Left ventricle myocardium inferior (tissue), 1 donor: Measurements from ENCODE around the gene TMEM14A. TPM values are rescaled to one million over a fixed set of nuclear protein-coding genes. Genes with fewer than 3 reads are reported as not detected.

Experiments used
- DNase-seq: peaks from one replicate; pipeline ENCODE4 v3.0.0-alpha.2; 2020
- H3K27ac ChIP-seq: fragments of 200-600 bp; replicated peaks from 2 replicates; pipeline ENCODE4 v1.8.0; 2021
- H3K27me3 ChIP-seq: fragments of 200-600 bp; 2 replicates; pipeline ENCODE4 v1.8.0; 2021; ENCODE audit warnings: low read depth
- H3K36me3 ChIP-seq: fragments of 200-600 bp; 2 replicates; pipeline ENCODE4 v1.8.0; 2021
- H3K4me1 ChIP-seq: fragments of 200-600 bp; 2 replicates; pipeline ENCODE4 v1.8.0; 2021
- H3K4me3 ChIP-seq: fragments of 200-600 bp; 2 replicates; pipeline ENCODE4 v1.8.0; 2021; ENCODE audit warnings: mild to moderate bottlenecking, moderate library complexity
- H3K9me3 ChIP-seq: fragments of 200-600 bp; replicated peaks from 2 replicates; pipeline ENCODE4 v1.8.0; 2021
- CTCF ChIP-seq: fragments of 200-600 bp; IDR thresholded peaks from 2 replicates; pipeline ENCODE4 v1.8.0; 2021; ENCODE audit warnings: antibody characterized with exemption, mild to moderate bottlenecking, borderline replicate concordance
- intact Hi-C: fragments of 100-400 bp; cut with micrococcal nuclease; formaldehyde crosslinking; loops from one replicate; pipeline ENCODE4 v1.11.0; 2022
- long read RNA-seq: library from polyadenylated mRNA; unstranded; transcript quantifications from one replicate; pipeline ENCODE4 v2.0.0, GENCODE V29; 2021
- total RNA-seq: library from RNA; stranded (reverse); fragmentation: NEBNext Ultra II Directional; extraction: Animal tissue kit (Norgen Biotek cat#: 25700); gene quantifications from one replicate; pipeline ENCODE4 v1.2.1, GENCODE V29; 2021
- donor health status: DM: no; HTN: yes; CAD: no; lungs with severe emphysema.

Gene TMEM14A
- total RNA-seq: 10.9 TPM
- long read RNA-seq, transcript TMEM14A-201 (5 exons, 992 nt): major isoform, 10 of 10 reads
- long read RNA-seq, partial matches to known transcripts: 0 of 10 reads
- long read RNA-seq, other reads (novel, unspliced or antisense): 0 of 10 reads

- Histone ChIP-seq H3K27ac (peak within 1 kb of the TSS; percentile 78), H3K9me3 (no peaks in the 10 kb centered on the region), H3K27me3 (no peaks in the 10 kb centered on the region), H3K4me1 (peaks cover 19% of the 10 kb centered on the region), H3K4me3 (peak within 1 kb of the TSS; percentile 81), H3K36me3 (no peaks in the 10 kb centered on the region)
- intact Hi-C loops: no loop called here
- DNase-seq: peak; percentile 94
- TF ChIP-seq CTCF: peak; percentile 29
These were observed at the start of gene TMEM14A for GRCh38 chr6:52670502-52671409. TMEM14A (plus strand) TSS chr6:52671113; CDS start chr6:52677103, 5,990 bp downstream.

- Histone ChIP-seq H3K4me3 (no peak overlapping the region), H3K4me1 (no peaks in the 10 kb centered on the region), H3K27ac (no peak overlapping the region), H3K9me3 (no peaks in the 10 kb centered on the region), H3K27me3 (no peaks in the 10 kb centered on the region), H3K36me3 (no peaks in the 10 kb centered on the region)
- no peak for TF ChIP-seq CTCF
- intact Hi-C loops: no loop called here
- DNase-seq: no peak
These were observed 49.3 kb upstream of the TMEM14A start for GRCh38 chr6:52621631-52622030.

GRCh38 chr6:52622810-52623209, 48.1 kb upstream of the TMEM14A start:
- Histone ChIP-seq H3K27me3 (no peaks in the 10 kb centered on the region), H3K9me3 (no peaks in the 10 kb centered on the region), H3K4me3 (no peak overlapping the region), H3K27ac (no peak overlapping the region), H3K36me3 (no peaks in the 10 kb centered on the region), H3K4me1 (no peaks in the 10 kb centered on the region)
- TF ChIP-seq CTCF: no peak
- intact Hi-C loops: no loop called here
- no peak for DNase-seq

DNA sequence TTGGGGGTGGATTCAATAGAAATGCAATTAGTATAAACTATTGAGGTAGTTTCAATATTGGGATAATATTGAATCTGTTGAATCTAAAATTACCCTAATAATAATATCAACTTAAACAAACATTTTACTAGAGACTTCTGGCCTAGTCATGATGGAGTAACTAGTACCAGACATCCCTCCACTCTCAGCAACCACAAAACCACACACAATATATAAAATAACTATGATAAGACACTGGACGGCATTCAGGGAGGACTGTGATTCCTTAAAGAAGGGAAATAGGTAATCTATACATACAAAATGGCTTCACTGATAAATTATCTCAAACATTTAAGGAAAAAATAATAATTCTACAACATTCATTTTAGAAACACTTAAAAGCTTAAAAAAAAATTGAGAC, 38.9 kb upstream of the TMEM14A start:
- no peaks in the 10 kb centered on the region for H3K36me3 ChIP-seq
- no peaks in the 10 kb centered on the region for H3K4me1 ChIP-seq
- intact Hi-C loops: no loop called here
- DNase-seq: no peak
- no peak overlapping the region for H3K27ac ChIP-seq
- H3K9me3 ChIP-seq: no peaks in the 10 kb centered on the region
- H3K4me3 ChIP-seq: no peak overlapping the region
- no peaks in the 10 kb centered on the region for H3K27me3 ChIP-seq
- no peak for TF ChIP-seq CTCF

DNA sequence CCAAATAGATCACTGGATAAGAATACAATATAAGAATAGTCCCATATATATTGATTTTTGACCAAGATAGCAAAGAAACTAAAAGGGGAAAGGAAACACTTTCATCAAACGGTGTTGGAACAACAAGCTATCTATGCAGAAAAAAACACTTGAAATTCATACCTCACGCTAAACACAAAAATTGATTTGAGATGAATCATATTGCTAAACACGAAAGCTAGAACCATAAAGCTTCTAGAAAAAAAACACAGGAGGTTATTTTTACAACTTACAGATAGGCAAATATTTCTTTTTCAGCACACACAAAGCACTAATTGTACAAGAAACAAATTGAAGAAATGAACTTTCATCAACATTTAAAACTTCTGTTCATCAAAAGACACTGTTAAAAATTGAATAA, 36.7 kb upstream of the TMEM14A start:
- no peak for TF ChIP-seq CTCF
- no peak overlapping the region for H3K27ac ChIP-seq
- no peaks in the 10 kb centered on the region for H3K36me3 ChIP-seq
- intact Hi-C loops: no loop called here
- peaks cover 2% of the 10 kb centered on the region for H3K27me3 ChIP-seq
- no peak overlapping the region for H3K4me3 ChIP-seq
- no peak for DNase-seq
- H3K4me1 ChIP-seq: no peaks in the 10 kb centered on the region
- no peaks in the 10 kb centered on the region for H3K9me3 ChIP-seq
